KOPT-K1 (cell line): ENCODE measurements around the gene PKD2L1.
"Not testable (repeated sequence)": the region's sequence is repeated elsewhere in the genome, so short reads cannot be mapped to it uniquely, and the experiment has no call there.

Experiments used
- H3K27ac ChIP-seq: fragments of 200-600 bp; sonication (generic); 2 replicates; pipeline ENCODE4 v1.5.1; 2016; ENCODE audit warnings: antibody characterized with exemption, mild to moderate bottlenecking, low read depth, low read length; ENCODE audit not compliant: poor library complexity, severe bottlenecking
- H3K36me3 ChIP-seq: fragments of 200-600 bp; sonication (generic); 2 replicates; pipeline ENCODE4 v1.5.1; 2017; ENCODE audit warnings: antibody characterized with exemption, mild to moderate bottlenecking, low read length, moderate library complexity; ENCODE audit not compliant: insufficient read depth
- H3K9me3 ChIP-seq: fragments of 200-600 bp; sonication (generic); 2 replicates; pipeline ENCODE4 v1.5.1; 2017; ENCODE audit warnings: antibody characterized with exemption, low read length, mild to moderate bottlenecking; ENCODE audit not compliant: insufficient read depth, poor library complexity, severe bottlenecking

The PKD2L1 gene

GRCh38 chr10:100325158-100325557 is 4.9 kb downstream of the PKD2L1 start:
- no peak overlapping the region for H3K27ac ChIP-seq
- no peaks in the 10 kb centered on the region for H3K9me3 ChIP-seq
- H3K36me3 ChIP-seq = no peaks in the 10 kb centered on the region

DNA sequence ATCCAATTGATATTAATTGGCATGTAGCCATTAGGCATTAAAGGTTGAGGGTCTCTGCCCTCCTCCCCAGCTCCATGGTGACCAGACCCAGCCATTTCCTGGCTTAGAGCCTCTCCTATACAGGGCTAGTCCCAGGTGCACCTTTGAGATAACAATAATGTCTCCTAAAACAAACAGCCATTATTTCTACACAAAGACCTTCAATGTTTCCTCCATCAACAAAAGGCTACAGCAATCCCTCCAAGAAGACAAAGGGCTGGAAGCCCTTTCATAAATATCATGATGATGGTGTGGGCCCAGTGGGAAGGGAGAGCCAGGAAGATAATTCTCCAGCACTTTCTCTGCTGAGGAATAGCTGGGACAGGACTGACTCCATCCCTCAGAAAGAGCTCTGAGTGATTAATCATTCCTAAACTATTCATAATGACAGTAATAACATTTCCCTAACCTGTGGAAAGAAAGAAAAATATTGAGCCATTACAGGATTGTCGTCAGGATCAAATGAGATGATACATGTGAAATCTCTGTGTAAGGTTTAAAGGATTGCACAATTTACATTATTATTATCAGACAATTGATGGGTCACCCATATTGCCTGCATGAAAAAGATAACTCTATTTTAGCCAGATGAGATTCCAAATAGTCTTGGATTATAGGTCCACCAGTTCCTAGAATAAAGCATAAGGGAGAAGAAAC is 10.2 kb downstream of the PKD2L1 start:
- Histone ChIP-seq H3K27ac (no peak overlapping the region), H3K9me3 (no peaks in the 10 kb centered on the region), H3K36me3 (no peaks in the 10 kb centered on the region)

DNA sequence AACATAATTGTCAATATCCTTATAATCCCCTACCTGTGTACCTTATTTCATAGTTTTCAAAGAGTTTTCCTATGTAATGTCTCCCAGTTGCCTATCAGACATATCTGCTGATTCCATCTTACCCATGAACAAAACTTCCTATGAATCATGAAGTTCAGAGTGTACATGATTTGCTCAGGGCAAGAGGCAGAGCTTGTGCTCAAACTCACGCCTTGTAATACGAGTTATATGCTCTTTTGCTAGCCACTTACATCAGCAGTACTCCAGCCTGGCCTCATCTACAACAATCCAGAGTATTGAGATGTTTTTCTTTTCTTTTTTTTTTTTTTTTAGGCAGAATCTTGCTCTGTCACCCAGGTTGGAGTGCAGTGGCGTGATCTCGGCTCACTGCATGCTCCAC is 11.8 kb downstream of the PKD2L1 start:
- H3K27ac ChIP-seq = no peak overlapping the region
- H3K9me3 ChIP-seq = no peaks in the 10 kb centered on the region
- no peaks in the 10 kb centered on the region for H3K36me3 ChIP-seq

DNA sequence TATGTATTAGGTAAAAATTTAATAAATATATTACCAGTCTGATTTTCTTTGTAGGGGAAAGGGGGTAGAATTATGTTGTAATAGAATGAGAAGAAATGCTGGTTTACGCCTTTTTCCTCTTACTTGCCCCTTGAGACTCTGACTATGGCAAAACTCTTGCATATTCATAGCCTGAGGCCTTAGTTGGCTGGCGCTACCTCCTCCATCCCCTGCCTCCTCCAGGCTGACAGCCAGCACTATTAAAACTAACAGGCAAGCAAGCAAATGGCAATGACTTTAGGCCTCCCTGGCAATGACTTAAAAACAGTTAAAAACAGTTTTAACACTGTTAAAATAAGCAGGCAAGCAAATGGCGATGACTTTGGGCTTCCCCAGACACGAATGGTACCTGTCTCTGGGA is 14.4 kb downstream of the PKD2L1 start:
- Histone ChIP-seq H3K9me3 (no peaks in the 10 kb centered on the region), H3K36me3 (no peaks in the 10 kb centered on the region), H3K27ac (no peak overlapping the region)

GRCh38 chr10:100311298-100311697 is 18.7 kb downstream of the PKD2L1 start:
- Histone ChIP-seq H3K9me3 (no peaks in the 10 kb centered on the region), H3K27ac (no peak overlapping the region), H3K36me3 (no peaks in the 10 kb centered on the region)

- Histone ChIP-seq H3K9me3 (no peaks in the 10 kb centered on the region), H3K27ac (no peak overlapping the region), H3K36me3 (no peaks in the 10 kb centered on the region)
Measured at GRCh38 chr10:100307684-100308083, 22.3 kb downstream of the PKD2L1 start.

DNA sequence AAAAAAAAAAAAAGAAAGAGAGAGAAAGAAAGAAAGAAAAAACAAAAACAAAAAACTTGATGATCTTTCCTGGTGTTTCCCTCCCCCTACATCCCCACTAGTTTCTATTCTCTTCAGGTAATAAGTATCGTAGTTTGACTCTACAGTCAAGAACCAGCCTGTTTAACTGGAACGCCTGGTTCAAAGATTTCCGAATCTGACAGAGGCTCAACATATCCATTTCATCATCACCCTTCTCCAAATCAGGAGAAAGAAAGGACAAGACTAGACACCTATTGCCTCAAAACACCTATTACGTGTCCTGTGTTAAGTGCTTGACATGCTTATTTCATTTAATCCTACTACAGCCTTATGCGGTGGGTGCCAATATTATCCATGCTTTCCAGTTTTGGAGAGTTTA is 23.2 kb downstream of the PKD2L1 start:
- no peaks in the 10 kb centered on the region for H3K36me3 ChIP-seq
- no peak overlapping the region for H3K27ac ChIP-seq
- H3K9me3 ChIP-seq = no peaks in the 10 kb centered on the region

DNA sequence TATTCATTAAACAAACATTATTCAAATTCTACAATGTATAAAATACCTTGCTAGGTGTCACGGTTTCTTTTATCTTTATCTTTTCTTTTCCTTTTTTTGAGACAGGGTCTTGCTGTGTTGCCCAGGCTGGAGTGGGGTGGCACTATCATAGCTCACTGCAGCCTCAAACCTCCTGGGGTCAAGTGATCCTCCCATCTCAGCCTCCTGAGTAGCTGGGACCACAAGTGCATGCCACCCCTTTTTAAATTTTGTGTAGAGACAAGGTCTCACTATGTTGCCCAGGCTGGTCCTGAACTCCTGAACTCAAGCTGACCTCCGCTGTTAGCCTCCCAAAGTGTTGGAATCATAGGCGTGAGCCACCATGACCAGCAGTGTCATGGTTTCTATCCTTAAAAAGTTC is 25.6 kb downstream of the PKD2L1 start:
- Histone ChIP-seq H3K27ac (no peak overlapping the region), H3K9me3 (no peaks in the 10 kb centered on the region), H3K36me3 (no peaks in the 10 kb centered on the region)

DNA sequence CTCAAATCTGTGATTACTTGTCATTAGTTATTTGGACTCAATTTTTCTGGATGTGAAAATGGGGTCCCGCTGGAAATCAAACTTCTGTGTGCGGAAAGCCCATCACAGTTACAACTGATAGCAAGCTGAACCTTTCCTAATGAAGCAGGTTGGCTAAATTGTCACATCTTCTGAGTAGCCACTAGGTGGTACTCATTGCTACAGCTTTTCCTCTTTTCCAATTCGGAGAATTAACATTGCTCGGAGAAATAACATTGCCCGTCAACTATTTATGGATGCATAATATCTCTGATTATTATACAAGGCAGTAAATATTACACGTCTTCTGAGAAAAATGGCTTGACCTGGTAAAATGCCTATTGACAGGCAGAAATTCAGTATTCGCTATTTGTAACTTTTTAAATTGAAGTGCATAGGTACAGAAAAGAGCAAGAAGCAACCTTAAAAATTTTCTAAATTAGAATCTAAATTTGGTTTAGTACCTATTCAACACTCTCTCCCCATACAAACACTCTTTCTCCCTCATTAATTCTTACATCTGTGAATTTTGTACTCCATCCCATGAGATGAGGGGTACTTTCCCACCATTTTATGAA is 26.2 kb downstream of the PKD2L1 start:
- no peaks in the 10 kb centered on the region for H3K36me3 ChIP-seq
- no peaks in the 10 kb centered on the region for H3K9me3 ChIP-seq
- no peak overlapping the region for H3K27ac ChIP-seq

GRCh38 chr10:100301123-100301522 is 28.9 kb downstream of the PKD2L1 start:
- not testable (repeated sequence) for H3K36me3 ChIP-seq, H3K9me3 ChIP-seq, H3K27ac ChIP-seq

DNA sequence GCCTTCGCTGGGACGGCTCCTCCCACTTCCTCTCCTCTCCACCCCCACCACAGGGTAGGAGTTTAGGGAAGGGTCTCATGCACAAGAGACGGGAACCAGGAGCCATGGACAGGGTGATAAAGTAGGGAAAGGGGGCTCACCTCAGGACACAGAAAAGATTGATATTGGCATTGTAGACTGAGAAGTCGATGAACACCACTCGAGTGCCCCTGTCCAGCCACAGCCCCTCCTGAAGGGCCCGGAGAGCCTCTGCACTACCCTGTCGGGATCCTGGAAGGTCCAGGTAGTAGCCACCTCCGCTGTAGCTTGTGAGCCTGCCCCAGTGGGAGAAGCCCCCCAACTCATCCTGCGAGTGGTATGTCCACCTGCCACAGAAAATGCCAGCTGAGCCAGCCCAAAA is 32.8 kb downstream of the PKD2L1 start:
- Histone ChIP-seq H3K36me3 (no peaks in the 10 kb centered on the region), H3K27ac (no peak overlapping the region), H3K9me3 (no peaks in the 10 kb centered on the region)

DNA sequence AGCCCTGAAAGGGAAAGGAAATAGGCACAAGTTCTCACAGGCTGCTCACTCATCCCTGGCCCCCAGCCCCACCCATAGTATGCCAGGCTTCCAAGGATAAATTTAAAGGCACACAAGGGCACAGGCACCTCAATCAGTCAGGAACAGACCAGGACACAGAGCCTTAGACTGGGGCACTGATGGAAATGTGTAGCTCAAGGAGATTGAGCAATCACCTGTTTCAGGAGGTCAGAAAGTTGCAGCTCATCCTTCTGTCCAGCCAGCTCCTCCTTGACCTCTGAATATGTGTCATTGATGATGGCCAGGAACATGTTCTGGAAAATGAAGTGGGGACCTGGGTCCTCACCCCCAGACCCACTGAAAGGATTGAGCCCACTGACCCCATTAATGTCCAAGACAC is 37.0 kb downstream of the PKD2L1 start:
- H3K9me3 ChIP-seq = no peaks in the 10 kb centered on the region
- no peaks in the 10 kb centered on the region for H3K36me3 ChIP-seq
- H3K27ac ChIP-seq = no peak overlapping the region

DNA sequence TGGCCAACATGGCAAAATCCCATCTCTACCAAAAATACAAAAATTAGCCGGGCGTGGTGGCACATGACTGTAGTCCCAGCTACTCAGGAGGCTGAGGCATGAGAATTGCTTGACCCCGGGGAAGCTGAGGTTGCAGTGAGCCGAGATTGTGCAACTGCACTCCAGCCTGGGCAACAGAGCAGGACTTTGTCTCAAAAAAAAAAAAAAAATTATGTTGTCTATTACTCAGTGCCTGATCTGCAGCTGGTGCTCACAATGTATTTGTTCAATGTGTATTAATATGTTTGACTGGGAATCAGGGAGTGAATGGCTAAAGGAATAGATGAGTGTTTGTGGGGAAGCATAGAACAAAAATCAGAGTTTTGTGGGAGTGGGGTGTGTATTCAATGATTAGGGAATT is 37.7 kb downstream of the PKD2L1 start:
- H3K36me3 ChIP-seq, H3K9me3 ChIP-seq, H3K27ac ChIP-seq: not testable (repeated sequence)

DNA sequence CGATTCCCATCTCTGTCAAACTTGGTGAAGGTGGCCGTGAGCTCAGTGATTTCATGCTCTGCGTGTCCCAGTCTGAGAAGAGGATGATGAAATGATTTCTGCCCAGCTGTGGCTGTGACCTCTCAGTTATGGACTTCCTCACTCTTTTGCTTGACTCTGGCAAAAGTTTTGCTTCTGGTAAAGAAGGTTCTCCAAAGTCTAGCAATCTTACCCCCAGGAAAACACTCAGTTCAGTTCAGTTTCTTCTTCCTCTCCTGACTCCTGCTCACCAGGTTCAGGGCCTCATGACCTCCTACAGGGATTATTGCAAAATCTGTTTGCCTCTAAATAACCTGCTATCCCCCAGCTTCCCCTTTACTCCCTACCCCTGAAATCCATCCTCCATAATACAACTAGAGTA is 38.7 kb downstream of the PKD2L1 start:
- Histone ChIP-seq H3K9me3 (no peaks in the 10 kb centered on the region), H3K27ac (no peak overlapping the region), H3K36me3 (no peaks in the 10 kb centered on the region)

GRCh38 chr10:100289641-100290040 is 40.4 kb downstream of the PKD2L1 start:
- Histone ChIP-seq H3K27ac (no peak overlapping the region), H3K9me3 (no peaks in the 10 kb centered on the region), H3K36me3 (no peaks in the 10 kb centered on the region)

DNA sequence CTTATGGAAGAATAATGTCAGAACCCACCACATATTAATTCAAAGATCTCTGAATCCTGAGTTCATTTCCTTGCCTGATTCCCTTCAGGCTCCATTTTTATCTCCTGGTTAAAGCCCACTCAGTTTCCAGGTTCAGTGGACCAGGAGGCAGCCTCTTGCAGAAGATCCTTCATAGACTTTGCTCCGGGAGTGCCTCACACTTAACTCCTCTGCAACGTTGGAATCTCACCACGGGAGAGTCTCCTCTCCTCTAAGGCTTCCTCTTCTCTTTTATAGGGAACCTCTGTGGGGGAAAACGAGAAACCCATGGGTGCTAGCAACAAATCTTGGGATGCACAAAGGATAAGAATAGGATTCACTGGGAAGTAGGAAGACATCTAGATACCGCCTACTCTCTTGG is 41.8 kb downstream of the PKD2L1 start:
- Histone ChIP-seq H3K36me3 (peaks cover 12% of the 10 kb centered on the region), H3K9me3 (no peaks in the 10 kb centered on the region), H3K27ac (no peak overlapping the region)
